Smooth muscle cell (in vitro differentiated cells): Measurements from ENCODE around the gene SV2B. TPM values are rescaled to one million over a fixed set of nuclear protein-coding genes. Genes with fewer than 3 reads are reported as not detected.

Source experiments
- DNase-seq: peaks from one replicate; lab custom pipeline; 2025; ENCODE audit not compliant: unreplicated experiment; lab: John Stamatoyannopoulos, UW
- H2AFZ ChIP-seq: fragments of 200-600 bp; sonication (generic); 2 replicates; pipeline ENCODE4 v1.6.0; 2016; ENCODE audit warnings: antibody characterized with exemption, low read depth, mild to moderate bottlenecking
- H3F3A ChIP-seq: fragments of 200-600 bp; sonication (generic); 2 replicates; pipeline ENCODE4 v1.6.0; 2017; ENCODE audit warnings: antibody characterized with exemption, low read depth
- H3K27ac ChIP-seq: fragments of 200-600 bp; sonication (generic); 2 replicates; pipeline ENCODE4 v1.5.1; 2016; ENCODE audit warnings: low read depth, mild to moderate bottlenecking
- H3K27me3 ChIP-seq: fragments of 200-600 bp; sonication (generic); 2 replicates; pipeline ENCODE4 v1.6.1; 2016; ENCODE audit warnings: low read depth, mild to moderate bottlenecking
- H3K36me3 ChIP-seq: fragments of 200-600 bp; sonication (generic); 2 replicates; pipeline ENCODE4 v1.5.1; 2016; ENCODE audit warnings: low read depth
- H3K4me1 ChIP-seq: fragments of 200-600 bp; sonication (generic); 2 replicates; pipeline ENCODE4 v1.5.1; 2016; ENCODE audit warnings: low read depth
- H3K4me2 ChIP-seq: fragments of 200-600 bp; sonication (generic); 2 replicates; pipeline ENCODE4 v1.6.0; 2016; ENCODE audit warnings: mild to moderate bottlenecking
- H3K4me3 ChIP-seq: fragments of 200-600 bp; sonication (generic); 2 replicates; pipeline ENCODE4 v1.5.1; 2016; ENCODE audit warnings: mild to moderate bottlenecking
- H3K79me2 ChIP-seq: fragments of 200-600 bp; sonication (generic); 2 replicates; pipeline ENCODE4 v1.6.0; 2016; ENCODE audit warnings: low read depth, mild to moderate bottlenecking
- H3K9ac ChIP-seq: fragments of 200-600 bp; sonication (generic); 2 replicates; pipeline ENCODE4 v1.6.0; 2016; ENCODE audit warnings: low read depth
- H3K9me3 ChIP-seq: fragments of 200-600 bp; sonication (generic); replicated peaks from 2 replicates; pipeline ENCODE4 v1.5.1; 2016; ENCODE audit warnings: low read depth
- H4K20me1 ChIP-seq: fragments of 200-600 bp; sonication (generic); 2 replicates; pipeline ENCODE4 v1.6.0; 2016; ENCODE audit warnings: low read depth
- WGBS: methylation state at CpG from one replicate; pipeline ENCODE4 v1.1.7; 2016; ENCODE audit warnings: low lambda C conversion rate; 5-methylcytosine and 5-hydroxymethylcytosine counted together
- polyA plus RNA-seq: library from polyadenylated mRNA; unstranded; fragments of >200 nt; fragmentation: Nextera tagmentation; extraction: Ambion mirVana; gene quantifications from 2 replicates; pipeline ENCODE4 v1.2.1, GENCODE V29; 2016
- total RNA-seq: library from RNA; depleted of rRNA; stranded (reverse); fragments of >200 nt; gene quantifications from 2 replicates; pipeline ENCODE4 v1.2.3, GENCODE V29; 2014
- TF ChIP-seq, protein P1 (sequence below): fragments of 200-600 bp; sonication (generic); IDR thresholded peaks from 2 replicates; pipeline ENCODE4 v1.5.1; 2017; ENCODE audit warnings: borderline replicate concordance, mild to moderate bottlenecking, antibody characterized with exemption; ENCODE audit not compliant: insufficient read depth, poor library complexity, severe bottlenecking

The SV2B gene
- total and polyA plus RNA-seq, 2 experiments from 2014 or later = not detected

DNA sequence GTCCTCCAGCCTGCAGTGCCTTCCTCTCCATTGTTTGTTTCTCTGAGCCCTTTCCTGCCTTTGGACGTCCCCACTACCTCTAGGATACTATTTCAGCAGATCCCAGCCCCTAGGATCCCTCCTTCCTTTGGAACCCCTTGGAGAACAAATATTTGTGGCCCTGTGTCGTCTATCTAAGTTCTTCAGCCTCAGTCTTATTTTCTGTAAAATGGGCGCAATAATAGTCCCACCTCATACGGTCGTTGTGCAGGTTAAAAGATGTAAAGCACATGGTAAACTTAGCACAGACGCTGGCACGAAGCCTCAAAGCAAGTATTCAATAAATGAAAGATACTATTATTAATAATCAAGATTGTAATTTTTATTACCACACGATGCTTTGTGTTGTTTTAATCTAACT lies 122.0 kb downstream of the SV2B start:
- Histone ChIP-seq H3K36me3 (no peaks in the 10 kb centered on the region), H3K9me3 (no peaks in the 10 kb centered on the region), H4K20me1 (no peaks in the 10 kb centered on the region), H3K4me1 (peaks cover 3% of the 10 kb centered on the region), H3F3A (no peaks in the 10 kb centered on the region), H2AFZ (no peak overlapping the region), H3K4me2 (no peak overlapping the region), H3K9ac (no peak overlapping the region), H3K4me3 (no peak overlapping the region), H3K27ac (no peak overlapping the region), H3K27me3 (peaks cover 16% of the 10 kb centered on the region), H3K79me2 (no peaks in the 10 kb centered on the region)
- 78% methylated on average over 8 of the region's 8 CpGs for WGBS
- TF ChIP-seq, protein P1, sequence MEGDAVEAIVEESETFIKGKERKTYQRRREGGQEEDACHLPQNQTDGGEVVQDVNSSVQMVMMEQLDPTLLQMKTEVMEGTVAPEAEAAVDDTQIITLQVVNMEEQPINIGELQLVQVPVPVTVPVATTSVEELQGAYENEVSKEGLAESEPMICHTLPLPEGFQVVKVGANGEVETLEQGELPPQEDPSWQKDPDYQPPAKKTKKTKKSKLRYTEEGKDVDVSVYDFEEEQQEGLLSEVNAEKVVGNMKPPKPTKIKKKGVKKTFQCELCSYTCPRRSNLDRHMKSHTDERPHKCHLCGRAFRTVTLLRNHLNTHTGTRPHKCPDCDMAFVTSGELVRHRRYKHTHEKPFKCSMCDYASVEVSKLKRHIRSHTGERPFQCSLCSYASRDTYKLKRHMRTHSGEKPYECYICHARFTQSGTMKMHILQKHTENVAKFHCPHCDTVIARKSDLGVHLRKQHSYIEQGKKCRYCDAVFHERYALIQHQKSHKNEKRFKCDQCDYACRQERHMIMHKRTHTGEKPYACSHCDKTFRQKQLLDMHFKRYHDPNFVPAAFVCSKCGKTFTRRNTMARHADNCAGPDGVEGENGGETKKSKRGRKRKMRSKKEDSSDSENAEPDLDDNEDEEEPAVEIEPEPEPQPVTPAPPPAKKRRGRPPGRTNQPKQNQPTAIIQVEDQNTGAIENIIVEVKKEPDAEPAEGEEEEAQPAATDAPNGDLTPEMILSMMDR = no peak
- no peak for DNase-seq

DNA sequence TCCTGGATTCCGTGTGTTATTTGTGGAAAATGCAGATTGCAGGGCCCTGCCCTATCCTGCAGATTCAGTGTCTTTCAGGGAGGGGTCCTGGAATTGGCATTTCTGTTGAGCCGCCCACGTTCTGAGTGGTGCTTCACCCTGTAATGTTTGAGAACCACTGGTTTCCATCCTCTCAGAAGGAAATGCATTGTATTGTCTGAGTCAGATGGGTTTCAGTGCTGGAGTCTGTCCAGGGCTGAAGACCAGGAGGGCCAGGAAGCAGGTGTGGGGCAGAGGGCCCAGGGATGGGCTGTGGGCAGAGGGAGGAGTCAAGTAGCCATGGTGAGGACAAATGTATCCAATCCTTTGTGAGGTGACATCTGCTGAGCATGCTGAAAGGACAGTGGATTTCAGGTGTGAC lies 123.8 kb downstream of the SV2B start:
- WGBS = 83% methylated on average over 3 of the region's 3 CpGs
- no peaks in the 10 kb centered on the region for H4K20me1 ChIP-seq
- no peaks in the 10 kb centered on the region for H3F3A ChIP-seq
- H3K27me3 ChIP-seq = peaks cover 26% of the 10 kb centered on the region
- no peak overlapping the region for H3K27ac ChIP-seq
- no peak overlapping the region for H3K4me2 ChIP-seq
- H3K36me3 ChIP-seq = no peaks in the 10 kb centered on the region
- no peak for DNase-seq
- peaks cover 3% of the 10 kb centered on the region for H3K4me1 ChIP-seq
- H3K79me2 ChIP-seq = no peaks in the 10 kb centered on the region
- TF ChIP-seq, protein P1 = no peak
- no peak overlapping the region for H2AFZ ChIP-seq
- H3K9ac ChIP-seq = no peak overlapping the region
- no peak overlapping the region for H3K4me3 ChIP-seq
- H3K9me3 ChIP-seq = no peaks in the 10 kb centered on the region

DNA sequence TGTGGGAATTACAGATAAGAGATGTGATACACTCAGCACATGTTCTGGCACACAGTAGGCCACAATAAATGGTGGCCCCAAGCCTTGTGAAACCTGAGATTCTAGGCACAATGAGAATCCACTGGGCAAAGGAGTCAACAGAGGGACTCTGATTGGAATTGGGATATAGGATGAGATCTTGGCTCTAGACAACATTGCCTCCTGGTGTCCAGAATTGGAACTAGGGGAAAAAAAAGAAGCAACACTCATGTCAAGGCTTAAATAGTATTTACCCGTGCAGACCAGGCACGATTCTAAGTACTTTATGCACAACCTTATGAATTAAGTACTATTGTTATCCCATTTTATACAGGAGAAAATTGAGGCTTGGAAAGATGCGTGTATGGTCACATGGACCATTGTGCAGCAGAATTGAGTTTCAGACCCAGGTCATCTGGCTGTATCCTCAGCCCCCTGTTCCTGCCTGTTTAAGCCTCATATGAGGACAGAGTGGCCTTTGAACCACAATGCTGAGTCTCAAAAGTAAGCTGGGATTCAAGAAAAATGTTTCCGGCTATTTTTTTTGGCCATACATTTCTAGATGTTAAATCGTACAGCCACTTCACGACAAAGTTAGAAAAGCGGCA lies 124.8 kb downstream of the SV2B start:
- H3K9ac ChIP-seq = no peak overlapping the region
- H3K9me3 ChIP-seq = no peaks in the 10 kb centered on the region
- DNase-seq = no peak
- no peak overlapping the region for H3K4me2 ChIP-seq
- no peaks in the 10 kb centered on the region for H3K79me2 ChIP-seq
- H3K27ac ChIP-seq = no peak overlapping the region
- 71% methylated on average over 7 of the region's 7 CpGs for WGBS
- TF ChIP-seq, protein P1 = peak; percentile 57
- no peak overlapping the region for H2AFZ ChIP-seq
- peaks cover 33% of the 10 kb centered on the region for H3K27me3 ChIP-seq
- no peaks in the 10 kb centered on the region for H3K36me3 ChIP-seq
- H3F3A ChIP-seq = no peaks in the 10 kb centered on the region
- peaks cover 3% of the 10 kb centered on the region for H3K4me1 ChIP-seq
- no peaks in the 10 kb centered on the region for H4K20me1 ChIP-seq
- H3K4me3 ChIP-seq = no peak overlapping the region

DNA sequence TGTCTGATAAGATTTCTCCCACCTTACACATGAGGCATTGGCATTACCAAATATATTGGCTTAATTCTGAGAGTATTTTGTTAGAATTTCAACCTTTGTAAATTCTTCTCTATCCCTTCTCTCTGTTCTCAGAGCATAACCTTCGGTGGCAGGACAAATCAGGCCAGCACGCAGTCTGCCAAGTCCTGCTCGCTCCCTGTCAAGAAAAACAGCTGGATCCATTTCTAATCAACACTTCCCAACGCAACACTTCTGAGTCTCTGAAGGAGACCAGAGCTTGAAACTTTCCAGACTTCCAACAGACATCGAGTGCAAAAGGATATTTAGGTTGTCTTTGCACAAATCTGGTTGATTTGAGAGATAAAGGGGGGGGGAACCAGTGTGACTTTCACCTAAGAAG lies 125.7 kb downstream of the SV2B start:
- H4K20me1 ChIP-seq = no peaks in the 10 kb centered on the region
- no peak overlapping the region for H3K27ac ChIP-seq
- no peak overlapping the region for H3K4me3 ChIP-seq
- WGBS = 82% methylated on average over 5 of the region's 5 CpGs
- H3K9me3 ChIP-seq = no peaks in the 10 kb centered on the region
- H3F3A ChIP-seq = no peaks in the 10 kb centered on the region
- H3K9ac ChIP-seq = no peak overlapping the region
- no peak for DNase-seq
- no peaks in the 10 kb centered on the region for H3K36me3 ChIP-seq
- H3K79me2 ChIP-seq = no peaks in the 10 kb centered on the region
- TF ChIP-seq, protein P1 = no peak
- no peak overlapping the region for H2AFZ ChIP-seq
- H3K4me1 ChIP-seq = peaks cover 3% of the 10 kb centered on the region
- H3K4me2 ChIP-seq = no peak overlapping the region
- H3K27me3 ChIP-seq = peaks cover 39% of the 10 kb centered on the region
